ENCODE data around the gene CLDN4. TPM values are rescaled to one million over a fixed set of nuclear protein-coding genes. Genes with fewer than 3 reads are reported as not detected.

Gene CLDN4
- total RNA-seq, 1 experiment from 2014 or later: 234 TPM

- ChIA-PET CTCF (interaction anchor here (0.5 to 1.1 kb wide), 3 partner anchors 11 to 84 kb away, joined by 3 read pairs; partner anchors contain the start of gene ABHD11), POLR2A (interaction anchor here (1.0 to 3.5 kb wide), 10 partner anchors 8 to 198 kb away, joined by 3 to 30 read pairs (median 6); partner anchors contain the start of genes ABHD11, CLDN4, METTL27 and MLXIPL), RAD21 (ENCODE audit: low non-redundant PET in 1 of 2, low total read pairs in 2 of 2, uncharacterized antibody in 2 of 2, unreplicated experiment in 2 of 2) (interaction anchor here in 1 of 2 experiments (0.6 kb wide), 1 partner anchor 12 kb away, joined by 4 read pairs; no protein-coding TSS in a partner anchor)
- Histone ChIP-seq H4K20me1 (ENCODE audit: insufficient read depth) (no peaks in the 10 kb centered on the region), H3K36me3 (ENCODE audit: control insufficient read depth in 1 of 2, insufficient read depth in 2 of 2, low read length in 2 of 2) (no peaks in the 10 kb centered on the region), H3K27me3 (ENCODE audit: insufficient read depth, low read length) (no peaks in the 10 kb centered on the region), H3K27ac (ENCODE audit: low read depth, low read length) (peak overlapping the region; percentile 82), H2AFZ (ENCODE audit: low read depth, low read length, poor library complexity, severe bottlenecking) (no peak overlapping the region), H3K4me3 (replicated peaks in 1 of 2; ENCODE audit: low read depth in 1 of 2, low read length in 2 of 2) (peak overlapping the region; percentile 20 to 42), H3K9me3 (ENCODE audit: control insufficient read depth in 1 of 2, insufficient read depth in 1 of 2, low read depth in 1 of 2, low read length in 2 of 2) (no peaks in the 10 kb centered on the region), H3K4me1 (ENCODE audit: control insufficient read depth in 1 of 2, insufficient read depth in 2 of 2, low read length in 2 of 2) (peaks cover 60 to 78% of the 10 kb centered on the region in 2 experiments), H3K79me2 (ENCODE audit: insufficient read depth, low read length) (no peaks in the 10 kb centered on the region), H3K4me2 (ENCODE audit: low read length) (peak overlapping the region; percentile 94), H3K9me2 (ENCODE audit: insufficient read depth) (no peaks in the 10 kb centered on the region), H3K9ac (ENCODE audit: low read length) (peak overlapping the region; percentile 61)
- intact Hi-C loops (cut with micrococcal nuclease): loop anchor here (2.0 kb wide), 1 partner anchor 14 kb away; no protein-coding TSS in a partner anchor
- peak; percentile 93 for DNase-seq (ENCODE audit: low read depth, low spot score)
- no TSS peak for BruUV-seq (replicated peaks)
- ATAC-seq: peak; percentile 93
- TF ChIP-seq ZBTB33 (IDR thresholded peaks at IDR 0.05; ENCODE audit: extremely low read depth, insufficient replicate concordance, low read length) (peak; percentile 43), MAX (IDR thresholded peaks at IDR 0.05) (no peak), YY1 (IDR thresholded peaks at IDR 0.05; ENCODE audit: extremely low read depth, insufficient replicate concordance, low read depth, low read length) (peak; percentile 7), POLR2AphosphoS5 (IDR thresholded peaks at IDR 0.05; ENCODE audit: low read depth, low read length) (peak; percentile 85)
These were observed 8.2 kb upstream of the CLDN4 start for GRCh38 chr7:73822319-73823173.

Measured in HCT116 (cell line).